OCI-LY7 (cell line): Measurements from ENCODE around the gene TACC3. TPM values are rescaled to one million over a fixed set of nuclear protein-coding genes. Genes with fewer than 3 reads are reported as not detected.

Source experiments
- BruUV-seq: library from RNA; stranded (reverse); fragments of 400-500 nt; replicated peaks from 2 replicates; lab custom pipeline; 2021; lab: Mats Ljungman, UMichigan
- CTCF ChIA-PET: fragments of 300-600 bp; sonication (Branson Sonifier 250); formaldehyde crosslinking; loops from one replicate; lab custom pipeline; 2022; ENCODE audit warnings: antibody characterized with exemption; ENCODE audit not compliant: unreplicated experiment; lab: Charles Lee
- POLR2A ChIA-PET: fragments of 300-600 bp; sonication (Branson Sonifier 250); formaldehyde crosslinking; loops from one replicate; lab custom pipeline; 2022; ENCODE audit warnings: antibody characterized with exemption; lab: Charles Lee
- DNase-seq: peaks from one replicate; pipeline ENCODE4 v3.0.0-alpha.2; 2015; ENCODE audit warnings: low spot score
- H2AFZ ChIP-seq: fragments of 200-600 bp; sonication (generic), shearing (Covaris generic); 2 replicates; pipeline ENCODE4 v1.6.1; 2014; ENCODE audit warnings: mild to moderate bottlenecking, antibody characterized with exemption, low read length, moderate library complexity
- H3K27ac ChIP-seq: fragments of 200-600 bp; sonication (generic); 2 replicates; pipeline ENCODE4 v1.5.1; 2014; ENCODE audit warnings: mixed run types, low read depth, mild to moderate bottlenecking, moderate library complexity, low read length, inconsistent platforms; ENCODE audit not compliant: poor library complexity, severe bottlenecking
- H3K36me3 ChIP-seq: fragments of 200-600 bp; sonication (generic); 2 replicates; pipeline ENCODE4 v1.6.1; 2014; ENCODE audit warnings: mild to moderate bottlenecking, antibody characterized with exemption, low read length, moderate library complexity, mixed read lengths; ENCODE audit not compliant: insufficient read depth
- H3K4me1 ChIP-seq: fragments of 200-600 bp; sonication (generic); 2 replicates; pipeline ENCODE4 v1.5.1; 2014; ENCODE audit warnings: mild to moderate bottlenecking, low read length; ENCODE audit not compliant: insufficient read depth, poor library complexity, severe bottlenecking
- H3K4me2 ChIP-seq: fragments of 200-600 bp; sonication (generic); 2 replicates; pipeline ENCODE4 v1.6.1; 2014; ENCODE audit warnings: mild to moderate bottlenecking, low read length
- H3K4me3 ChIP-seq: fragments of 200-600 bp; sonication (generic); 2 replicates; pipeline ENCODE4 v1.5.1; 2014; ENCODE audit warnings: mild to moderate bottlenecking, low read depth, low read length; ENCODE audit not compliant: poor library complexity, severe bottlenecking
- H3K79me2 ChIP-seq: fragments of 200-600 bp; sonication (generic); 2 replicates; pipeline ENCODE4 v1.6.1; 2016; ENCODE audit warnings: low read depth, mild to moderate bottlenecking, low read length, moderate library complexity, mixed read lengths; ENCODE audit not compliant: insufficient read depth
- H3K9me2 ChIP-seq: fragments of 200-600 bp; sonication (generic); 2 replicates; pipeline ENCODE4 v1.6.1; 2016; ENCODE audit warnings: mild to moderate bottlenecking, low read length, mixed read lengths; ENCODE audit not compliant: insufficient read depth
- H3K9me3 ChIP-seq: fragments of 200-600 bp; sonication (generic); 2 replicates; pipeline ENCODE4 v1.6.1; 2014; ENCODE audit warnings: mild to moderate bottlenecking, mixed run types, low read length, mixed read lengths
- H4K20me1 ChIP-seq: fragments of 200-600 bp; sonication (generic); 2 replicates; pipeline ENCODE4 v1.6.1; 2014; ENCODE audit warnings: mild to moderate bottlenecking, antibody characterized with exemption, low read length, moderate library complexity, mixed read lengths; ENCODE audit not compliant: insufficient read depth
- CTCF ChIP-seq: fragments of 200-600 bp; sonication (generic); conservative IDR thresholded peaks from 2 replicates; pipeline ENCODE4 v1.5.1; 2014; ENCODE audit warnings: mild to moderate bottlenecking, antibody characterized with exemption, low read length, moderate library complexity, mixed read lengths
- EZH2phosphoT487 ChIP-seq: fragments of 200-600 bp; sonication (generic); IDR thresholded peaks from 2 replicates; pipeline ENCODE4 v1.6.1; 2018; ENCODE audit warnings: low read depth, borderline replicate concordance, mild to moderate bottlenecking, mixed run types, antibody characterized with exemption, low read length, moderate library complexity, mixed read lengths
- intact Hi-C: fragments of 100-400 bp; cut with micrococcal nuclease; formaldehyde crosslinking; loops from one replicate; pipeline ENCODE4 v1.10.0; 2022; ENCODE audit not compliant: unreplicated experiment
- total RNA-seq, 2 experiments: library from RNA; depleted of rRNA in 1 of 2; stranded (reverse); fragments of >200 nt in 1 of 2; shearing (Covaris generic) in 1 of 2; gene quantifications; 2 replicates each; pipeline ENCODE4 v1.2.3, GENCODE V29; 2014 to 2022

TACC3 gene
- total RNA-seq, 2 experiments from 2014 or later = 100 to 257 TPM

GRCh38 chr4:1686440-1687036 is 34.8 kb upstream of the TACC3 start:
- intact Hi-C loops = no loop called here

GRCh38 chr4:1690698-1691097 is 30.6 kb upstream of the TACC3 start:
- Histone ChIP-seq H3K4me2 (no peak overlapping the region), H3K36me3 (peaks cover 70% of the 10 kb centered on the region), H3K4me3 (no peak overlapping the region), H4K20me1 (peaks cover 8% of the 10 kb centered on the region), H3K27ac (no peak overlapping the region), H2AFZ (no peak overlapping the region), H3K9me3 (no peaks in the 10 kb centered on the region), H3K4me1 (no peaks in the 10 kb centered on the region), H3K9me2 (no peaks in the 10 kb centered on the region), H3K79me2 (peaks cover 9% of the 10 kb centered on the region; the same call in 1 of the 2 replicates)
- DNase-seq = no peak
- CTCF ChIA-PET = interaction anchor here (0.7 kb wide), 1 partner anchor 27 kb away, joined by 3 read pairs; no protein-coding TSS in a partner anchor
- intact Hi-C loops = no loop called here
- TF ChIP-seq CTCF = no peak
- no TSS peak for BruUV-seq
- POLR2A ChIA-PET = interaction anchor here (0.5 to 1.4 kb wide), 4 partner anchors 18 to 169 kb away, joined by 3 to 5 read pairs (median 4); no protein-coding TSS in a partner anchor

More at GRCh38 chr4:1686440-1687036, 34.8 kb upstream of the TACC3 start:
- Histone ChIP-seq H4K20me1 (no peaks in the 10 kb centered on the region), H3K4me2 (no peak overlapping the region), H3K79me2 (no peaks in the 10 kb centered on the region), H3K4me1 (peaks cover 13% of the 10 kb centered on the region), H3K36me3 (peaks cover 28% of the 10 kb centered on the region), H3K9me2 (no peaks in the 10 kb centered on the region), H3K9me3 (no peaks in the 10 kb centered on the region), H3K27ac (no peak overlapping the region), H3K4me3 (no peak overlapping the region), H2AFZ (no peak overlapping the region)
- ChIA-PET CTCF (no interaction called here), POLR2A (no interaction called here)
- DNase-seq = no peak
- no TSS peak for BruUV-seq
- TF ChIP-seq EZH2phosphoT487 (no peak), CTCF (no peak)

- H3K9me2 ChIP-seq = no peaks in the 10 kb centered on the region
- DNase-seq = no peak
- ChIA-PET CTCF (interaction anchor here (0.5 to 0.9 kb wide), 4 partner anchors 19 to 37 kb away, joined by 3 read pairs; no protein-coding TSS in a partner anchor), POLR2A (interaction anchor here (0.6 to 1.4 kb wide), 2 partner anchors 17 to 44 kb away, joined by 4 to 5 read pairs; no protein-coding TSS in a partner anchor)
- peaks cover 82% of the 10 kb centered on the region for H3K36me3 ChIP-seq
- H4K20me1 ChIP-seq = peaks cover 8% of the 10 kb centered on the region
- H3K27ac ChIP-seq = no peak overlapping the region
- no peaks in the 10 kb centered on the region for H3K9me3 ChIP-seq
- no peak overlapping the region for H2AFZ ChIP-seq
- H3K4me3 ChIP-seq = no peak overlapping the region
- intact Hi-C loops = no loop called here
- H3K4me1 ChIP-seq = no peaks in the 10 kb centered on the region
- TF ChIP-seq EZH2phosphoT487 = no peak
- H3K79me2 ChIP-seq = peaks cover 14% of the 10 kb centered on the region; the same call in 1 of the 2 replicates
- H3K4me2 ChIP-seq = no peak overlapping the region
- no TSS peak for BruUV-seq
Observed at GRCh38 chr4:1691737-1692373, 29.5 kb upstream of the TACC3 start.
